ENCODE results near the gene PCBP1. TPM values are rescaled to one million over a fixed set of nuclear protein-coding genes. Genes with fewer than 3 reads are reported as not detected.
"Not testable (repeated sequence)": the region's sequence is repeated elsewhere in the genome, so short reads cannot be mapped to it uniquely, and the experiment has no call there.

PCBP1 gene
- total RNA-seq (2014; rRNA removed; shearing (Covaris generic); ENCODE audit: low replicate concordance), result 127 and 135 TPM in 2 replicates

DNA sequence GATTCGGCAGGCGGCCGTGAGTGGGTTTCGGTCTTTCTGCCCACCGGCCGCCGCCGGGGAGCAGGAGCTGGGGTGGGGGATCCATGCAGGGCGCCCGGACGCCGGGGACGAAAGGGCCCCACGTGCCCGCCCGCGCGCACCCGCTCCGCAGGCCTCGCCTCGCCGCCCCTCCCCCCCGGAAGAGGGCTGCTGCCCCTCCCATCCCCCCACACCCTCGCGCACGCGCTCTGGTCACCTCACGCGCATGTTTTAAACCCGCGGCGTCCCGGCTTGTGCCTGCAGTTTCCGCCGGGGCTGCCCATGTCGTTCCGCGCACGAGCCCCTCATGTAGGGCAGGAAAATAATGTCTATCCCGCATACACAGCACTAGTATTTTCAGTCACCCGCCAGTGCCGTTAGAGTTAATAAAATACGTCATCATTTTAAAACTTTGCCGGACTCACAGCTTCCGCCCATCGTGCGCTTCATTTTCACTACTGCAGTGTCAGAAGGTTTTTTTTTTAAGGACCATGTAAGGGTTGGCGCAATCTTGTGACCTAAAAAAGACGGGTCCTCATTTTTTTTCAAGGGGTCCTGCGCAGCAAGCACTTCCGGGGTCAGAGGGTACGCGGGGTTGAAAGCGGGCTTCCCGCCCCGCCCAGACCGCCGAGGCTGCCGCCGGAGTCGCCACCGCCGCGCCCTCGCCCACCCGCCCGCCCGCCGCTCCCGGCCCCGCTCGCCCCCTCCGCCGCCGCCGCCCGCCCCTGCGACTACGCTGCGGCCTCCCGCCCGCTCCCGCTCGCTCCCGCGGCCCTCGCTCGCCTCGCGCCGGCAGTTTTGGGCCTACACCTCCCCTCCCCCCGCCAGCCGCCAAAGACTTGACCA lies at the start of gene PCBP1:
TSS of gene PCBP1 (plus strand) at position 640 of the 864 bp plus-strand sequence. CDS start 267 bp downstream, outside the sequence.
- in situ Hi-C loops (cut with HindIII; ENCODE audit: low pct_unique_long_range_greater_than_20kb, low sequenced_read_pairs), result no loop called here

DNA sequence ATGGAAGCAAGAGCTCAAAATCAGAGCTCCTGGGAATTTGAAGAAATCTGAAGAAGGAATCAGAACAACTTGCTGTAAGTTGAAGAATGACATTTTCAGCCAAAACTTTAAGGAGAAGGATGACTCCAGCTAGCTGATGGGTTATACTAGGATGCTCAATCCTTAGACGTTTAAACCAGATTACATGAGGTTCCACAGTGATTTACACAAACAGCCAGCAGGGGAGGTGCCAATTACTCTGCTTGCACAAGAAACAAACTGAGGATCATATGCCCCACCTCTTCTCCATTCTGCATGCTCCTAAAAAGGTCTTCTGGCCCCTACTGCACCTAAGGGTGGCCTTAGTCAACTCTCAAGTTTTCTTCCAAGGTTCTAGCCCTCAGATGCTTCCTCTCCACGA lies 47.9 kb upstream of the PCBP1 start:
- DNase-seq (ENCODE audit: low read depth), result no peak
- in situ Hi-C loops (cut with HindIII; ENCODE audit: low pct_unique_long_range_greater_than_20kb, low sequenced_read_pairs), result no loop called here

More for the DNA sequence above, at the start of gene PCBP1:
- peak; percentile 89 for DNase-seq (ENCODE audit: low read depth)

DNA sequence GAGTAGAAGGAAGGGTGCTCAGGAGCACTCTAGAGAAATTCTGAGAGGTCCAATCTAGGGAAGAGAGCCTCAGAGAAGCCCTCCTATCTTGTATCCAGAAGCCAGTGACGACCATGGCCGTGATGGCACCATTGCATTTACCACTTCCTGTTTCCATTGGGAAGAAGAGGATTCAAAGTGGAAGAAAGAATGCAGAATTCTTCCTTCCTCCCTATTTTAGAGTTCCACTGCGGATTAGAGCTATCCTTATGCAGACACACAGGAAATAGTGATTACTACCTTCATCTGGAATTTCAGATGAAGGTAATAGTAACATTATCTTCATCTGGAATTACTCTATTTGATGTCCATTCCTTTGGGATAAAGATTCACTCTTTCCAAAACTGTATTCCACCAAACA lies 45.6 kb upstream of the PCBP1 start:
- no peak for DNase-seq (ENCODE audit: low read depth)

DNA sequence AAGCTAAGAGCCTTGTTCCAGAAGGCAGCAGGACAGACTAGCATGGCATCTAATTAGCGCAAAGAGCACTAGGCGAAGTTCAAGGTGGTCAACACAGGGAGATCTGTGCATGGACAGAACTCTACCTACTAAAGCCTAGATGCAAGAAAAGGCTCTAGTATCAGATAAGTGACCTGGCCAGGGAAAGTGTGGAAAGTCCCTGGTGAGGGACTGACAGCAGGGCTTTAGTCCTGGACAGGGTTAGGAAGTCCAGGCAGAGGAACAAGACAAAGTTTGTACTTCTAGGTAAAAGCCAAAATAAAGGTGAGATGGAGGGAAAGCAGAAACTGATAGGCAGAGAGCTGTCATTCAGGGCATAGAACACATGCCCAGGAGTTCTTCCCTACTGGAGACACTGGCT lies 45.0 kb upstream of the PCBP1 start:
- DNase-seq (ENCODE audit: low read depth), result no peak
- in situ Hi-C loops (cut with HindIII; ENCODE audit: low pct_unique_long_range_greater_than_20kb, low sequenced_read_pairs), result no loop called here

More for the DNA sequence above, 45.6 kb upstream of the PCBP1 start:
- in situ Hi-C loops (cut with HindIII; ENCODE audit: low pct_unique_long_range_greater_than_20kb, low sequenced_read_pairs), result no loop called here

DNA sequence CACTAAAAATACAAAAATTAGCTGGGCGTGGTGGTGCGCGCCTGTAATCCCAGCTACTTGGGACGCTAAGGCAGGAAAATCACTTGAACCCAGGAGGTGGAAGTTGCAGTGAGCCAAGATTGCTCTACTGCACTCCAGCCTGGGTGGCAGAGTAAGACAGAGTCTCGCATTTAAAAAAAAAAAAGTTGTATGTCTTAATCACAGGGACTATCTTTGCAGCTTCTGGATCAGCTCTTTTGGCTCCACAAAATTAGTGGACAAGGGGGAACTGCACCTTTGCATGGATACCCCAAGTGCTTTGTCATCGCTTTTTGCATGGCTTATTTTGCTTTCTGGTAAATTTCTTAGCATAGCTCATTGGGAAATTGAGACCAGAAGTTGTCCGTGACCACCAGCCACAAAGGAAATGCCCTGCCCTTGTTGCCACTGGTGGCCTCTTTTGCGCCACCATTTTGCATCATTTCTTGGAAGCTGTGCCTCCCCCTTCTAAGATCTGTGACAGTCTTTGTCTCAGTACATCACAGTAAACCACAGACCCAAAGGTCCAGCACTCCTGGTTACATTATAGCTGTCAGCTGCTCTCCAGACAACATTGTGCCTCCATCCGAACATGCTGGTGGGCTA lies 43.9 kb upstream of the PCBP1 start:
- in situ Hi-C loops (cut with HindIII; ENCODE audit: low pct_unique_long_range_greater_than_20kb, low sequenced_read_pairs), result no loop called here
- no peak for DNase-seq (ENCODE audit: low read depth)

DNA sequence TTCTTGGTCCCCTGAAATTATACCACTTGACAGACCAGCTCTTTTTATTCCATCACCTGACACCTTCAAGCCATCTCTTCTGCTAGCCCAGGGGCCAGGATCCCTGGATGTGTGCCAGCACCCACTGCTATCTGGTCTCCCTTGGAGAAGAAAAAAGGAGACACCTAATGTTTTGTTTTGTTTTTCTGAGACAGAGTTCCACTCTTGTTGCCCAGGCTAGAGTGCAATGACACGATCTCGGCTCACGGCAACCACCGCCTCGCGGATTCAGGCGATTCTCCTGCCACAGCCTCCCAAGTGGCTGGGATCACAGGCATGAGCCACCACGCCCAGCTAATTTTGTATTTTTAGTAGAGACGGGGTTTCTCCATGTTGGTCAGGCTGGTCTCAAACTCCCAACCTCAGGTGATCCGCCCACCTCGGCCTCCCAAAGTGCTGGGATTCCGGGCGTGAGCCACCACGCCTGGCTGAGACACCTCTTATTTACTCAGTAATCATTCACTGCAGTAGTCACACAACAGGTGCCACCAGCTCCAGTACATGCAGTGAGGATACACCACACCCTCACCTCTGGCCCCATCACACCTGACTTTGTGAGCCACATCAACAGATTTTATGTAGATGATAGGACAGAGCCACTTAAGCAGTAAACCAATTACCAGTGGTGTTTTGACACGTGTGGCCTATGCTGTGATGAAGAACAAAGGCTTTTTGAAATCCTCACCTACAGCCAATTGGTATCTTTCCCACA lies 42.8 kb upstream of the PCBP1 start:
- no peak for DNase-seq (ENCODE audit: low read depth)
- in situ Hi-C loops (cut with HindIII; ENCODE audit: low pct_unique_long_range_greater_than_20kb, low sequenced_read_pairs), result no loop called here

DNA sequence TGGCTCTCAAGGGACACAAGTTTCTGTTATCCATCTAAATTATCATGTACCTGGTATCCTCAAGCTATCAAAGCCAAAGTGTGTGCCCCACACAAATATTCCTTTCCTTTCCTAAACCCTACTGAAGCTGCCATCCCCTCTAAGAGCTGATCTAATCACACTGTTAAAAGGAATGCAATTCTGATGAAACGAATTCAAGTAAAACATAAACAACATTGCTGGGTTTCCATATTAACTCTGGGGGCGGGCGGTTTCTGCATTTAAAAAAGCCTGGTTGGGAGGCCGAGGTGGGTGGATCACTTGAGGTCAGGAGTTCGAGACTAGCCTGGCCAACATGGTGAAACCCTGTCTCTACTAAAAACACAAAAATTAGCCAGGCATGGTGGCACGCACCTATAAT lies 41.9 kb upstream of the PCBP1 start:
- DNase-seq (ENCODE audit: low read depth), result no peak
- in situ Hi-C loops (cut with HindIII; ENCODE audit: low pct_unique_long_range_greater_than_20kb, low sequenced_read_pairs), result no loop called here

DNA sequence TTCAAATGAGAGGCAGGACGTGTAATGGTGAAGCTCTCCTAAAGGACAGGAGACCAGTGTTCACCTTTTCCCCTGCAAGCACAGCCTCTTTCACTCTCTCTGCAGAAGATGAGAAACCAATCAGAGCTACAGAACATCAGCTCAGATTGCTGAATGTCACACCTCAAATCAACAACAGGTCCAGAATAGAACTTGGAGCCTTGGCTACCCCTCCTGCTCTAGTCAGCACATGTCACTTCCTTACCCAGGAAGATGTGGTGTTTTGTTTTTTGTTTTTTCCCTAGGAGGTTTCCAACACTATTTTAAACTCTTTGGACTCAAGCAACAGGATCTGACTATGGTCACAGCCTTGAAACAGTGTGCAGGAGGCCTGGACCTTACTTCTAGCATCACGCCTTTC lies 41.3 kb upstream of the PCBP1 start:
- in situ Hi-C loops (cut with HindIII; ENCODE audit: low pct_unique_long_range_greater_than_20kb, low sequenced_read_pairs), result no loop called here
- DNase-seq (ENCODE audit: low read depth), result no peak

DNA sequence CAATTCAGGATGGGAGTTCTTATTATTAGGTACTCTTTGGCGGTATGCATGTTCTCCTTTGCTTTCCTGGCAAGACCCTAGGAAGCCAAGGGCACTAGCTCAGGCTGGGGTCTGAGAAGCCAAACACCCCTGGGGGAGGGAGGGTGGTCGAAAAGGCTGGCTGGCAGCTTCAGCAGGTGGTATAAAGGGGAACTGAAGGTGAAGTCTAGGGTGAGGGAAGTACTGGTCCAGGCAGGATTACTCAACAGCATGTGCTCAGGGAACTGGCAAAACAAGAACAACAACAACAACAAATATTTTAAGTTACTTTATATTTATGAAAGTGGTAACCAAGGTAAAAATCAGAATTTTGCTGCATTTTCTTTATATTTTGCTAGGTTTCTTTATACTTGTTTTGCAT lies 40.7 kb upstream of the PCBP1 start:
- in situ Hi-C loops (cut with HindIII; ENCODE audit: low pct_unique_long_range_greater_than_20kb, low sequenced_read_pairs), result no loop called here
- no peak for DNase-seq (ENCODE audit: low read depth)

DNA sequence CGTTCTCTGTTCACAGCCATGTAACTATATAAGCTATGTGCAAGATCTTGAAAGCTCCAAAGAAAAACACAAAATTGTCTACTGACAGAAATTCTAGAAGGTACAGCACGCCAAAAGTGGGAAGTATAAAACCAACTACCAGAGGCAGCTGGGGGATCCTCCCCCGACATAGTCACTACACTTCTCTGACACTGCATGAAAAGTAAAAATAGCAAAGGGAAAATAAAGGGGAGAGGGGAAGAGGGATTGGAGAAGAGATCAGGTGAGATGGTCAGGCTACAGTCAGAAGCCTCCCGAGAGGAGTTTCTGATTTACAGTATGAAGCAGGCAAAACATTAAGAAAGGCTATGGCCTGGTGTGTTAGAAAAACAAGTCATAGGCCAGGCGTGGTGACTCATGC lies 39.8 kb upstream of the PCBP1 start:
- DNase-seq (ENCODE audit: low read depth), result no peak
- in situ Hi-C loops (cut with HindIII; ENCODE audit: low pct_unique_long_range_greater_than_20kb, low sequenced_read_pairs), result no loop called here

DNA sequence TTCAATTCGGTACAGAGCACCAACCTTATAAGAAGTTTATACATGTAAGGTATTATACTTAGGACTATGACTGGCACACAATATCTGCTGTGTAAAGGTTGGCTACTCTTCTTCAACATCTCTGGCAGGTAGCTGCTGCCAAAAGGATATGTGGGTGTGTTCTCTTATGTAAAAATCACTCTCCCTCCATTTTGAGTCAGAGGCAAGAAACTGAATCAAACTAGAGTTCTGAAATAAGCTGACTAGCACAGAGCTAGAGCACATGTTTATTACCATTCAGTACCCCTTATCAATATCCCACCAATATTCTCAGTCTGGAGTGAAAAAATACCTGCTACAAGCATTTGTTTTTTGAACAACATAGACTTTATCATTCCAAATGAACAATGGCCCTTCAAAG lies 38.0 kb upstream of the PCBP1 start:
- no peak for DNase-seq (ENCODE audit: low read depth)
- in situ Hi-C loops (cut with HindIII; ENCODE audit: low pct_unique_long_range_greater_than_20kb, low sequenced_read_pairs), result no loop called here

DNA sequence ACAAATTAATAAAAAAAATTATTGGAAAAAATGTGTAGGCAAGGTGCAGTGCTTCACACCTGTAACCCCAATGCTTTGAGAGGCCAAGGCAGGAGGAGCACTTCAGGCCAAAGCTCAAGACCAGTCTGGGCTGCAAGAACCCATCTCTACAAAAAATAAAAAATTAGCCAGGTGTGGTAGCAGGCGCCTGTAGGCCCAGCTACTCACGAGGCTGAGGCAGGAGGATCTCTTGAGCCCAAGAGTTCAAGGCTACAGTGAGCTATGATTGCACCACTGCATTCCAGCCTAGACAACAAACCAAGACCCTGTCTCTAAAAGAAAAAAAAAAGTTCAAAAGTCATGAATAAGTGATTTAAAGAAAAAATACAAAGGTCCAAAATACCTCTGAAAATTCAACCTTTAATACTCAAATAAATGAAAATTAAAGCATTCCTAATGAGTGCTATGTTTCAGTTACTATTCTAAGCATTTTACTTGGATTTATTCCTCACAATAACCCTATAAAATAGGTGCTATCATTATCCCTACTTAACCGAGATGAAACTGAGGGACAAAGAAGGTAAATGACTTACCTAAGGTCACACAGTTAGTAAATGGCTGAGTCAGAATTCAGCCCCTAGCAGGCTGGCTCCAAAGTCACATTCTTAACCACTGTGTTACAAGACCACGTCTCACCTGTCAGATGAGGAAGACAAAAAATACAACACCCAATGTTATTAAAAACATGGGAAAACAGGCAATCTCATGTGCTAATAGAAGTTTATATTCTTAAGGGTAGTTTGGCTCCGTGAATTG lies 36.4 kb upstream of the PCBP1 start:
- in situ Hi-C loops (cut with HindIII; ENCODE audit: low pct_unique_long_range_greater_than_20kb, low sequenced_read_pairs), result no loop called here
- DNase-seq (ENCODE audit: low read depth), result no peak

DNA sequence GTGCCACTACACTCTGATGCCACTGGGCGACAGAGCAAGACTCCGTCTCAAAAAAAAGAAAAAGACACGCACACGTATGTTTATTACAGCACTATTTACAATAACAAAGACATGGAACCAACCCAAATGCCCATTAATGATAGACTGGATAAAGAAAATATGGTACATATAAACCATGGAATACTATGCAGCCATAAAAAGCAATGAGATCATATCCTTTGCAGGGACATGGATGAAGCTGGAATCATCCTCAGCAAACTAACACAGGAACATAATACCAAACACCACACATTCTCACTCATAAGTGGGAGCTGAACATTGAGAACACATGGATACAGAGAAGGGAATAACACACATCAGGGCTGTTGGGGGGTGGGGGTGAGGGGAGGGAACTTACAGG lies 32.0 kb upstream of the PCBP1 start:
- in situ Hi-C loops (cut with HindIII; ENCODE audit: low pct_unique_long_range_greater_than_20kb, low sequenced_read_pairs), result not testable (repeated sequence)

DNA sequence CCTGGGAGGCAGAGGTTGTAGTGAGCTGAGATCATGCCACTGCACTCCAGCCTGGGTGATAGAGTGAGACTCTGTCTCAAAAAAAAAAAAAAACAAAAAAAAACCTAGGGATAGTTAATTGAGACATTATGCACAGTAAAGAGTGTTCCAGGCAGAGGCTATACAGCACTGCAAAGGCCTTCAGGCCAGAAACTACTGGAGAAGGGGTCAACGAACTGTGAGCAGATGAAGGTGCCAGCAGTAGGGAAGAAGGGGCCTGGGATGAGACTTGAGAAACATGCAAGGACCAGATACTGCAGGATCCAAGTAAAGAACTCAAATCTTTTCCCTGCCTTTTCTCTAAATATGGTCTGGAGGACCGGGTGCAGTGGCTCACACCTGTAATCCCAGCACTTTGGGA lies 26.0 kb upstream of the PCBP1 start:
- DNase-seq (ENCODE audit: low read depth), result no peak
- in situ Hi-C loops (cut with HindIII; ENCODE audit: low pct_unique_long_range_greater_than_20kb, low sequenced_read_pairs), result no loop called here

More for the DNA sequence above, 32.0 kb upstream of the PCBP1 start:
- DNase-seq (ENCODE audit: low read depth), result not testable (repeated sequence)

DNA sequence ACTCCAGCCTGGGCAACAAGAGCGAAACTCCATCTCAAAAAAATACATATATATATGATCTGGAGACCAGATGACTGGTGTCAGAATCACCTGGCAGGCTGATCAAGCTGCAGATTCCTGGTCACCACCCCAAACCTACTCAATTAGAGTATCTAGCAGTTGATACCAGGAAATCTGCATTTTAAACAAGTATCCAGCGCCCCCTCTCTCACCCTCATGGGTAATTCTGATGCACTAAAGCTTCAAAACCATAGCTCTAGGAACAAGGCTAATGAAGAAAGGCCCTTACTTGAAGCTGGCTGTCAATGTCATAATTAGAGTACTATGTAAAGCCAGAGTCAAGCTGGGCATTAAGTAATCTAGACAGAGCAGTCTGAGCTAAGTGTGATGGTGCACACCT lies 25.0 kb upstream of the PCBP1 start:
- DNase-seq (ENCODE audit: low read depth), result no peak
- in situ Hi-C loops (cut with HindIII; ENCODE audit: low pct_unique_long_range_greater_than_20kb, low sequenced_read_pairs), result no loop called here

DNA sequence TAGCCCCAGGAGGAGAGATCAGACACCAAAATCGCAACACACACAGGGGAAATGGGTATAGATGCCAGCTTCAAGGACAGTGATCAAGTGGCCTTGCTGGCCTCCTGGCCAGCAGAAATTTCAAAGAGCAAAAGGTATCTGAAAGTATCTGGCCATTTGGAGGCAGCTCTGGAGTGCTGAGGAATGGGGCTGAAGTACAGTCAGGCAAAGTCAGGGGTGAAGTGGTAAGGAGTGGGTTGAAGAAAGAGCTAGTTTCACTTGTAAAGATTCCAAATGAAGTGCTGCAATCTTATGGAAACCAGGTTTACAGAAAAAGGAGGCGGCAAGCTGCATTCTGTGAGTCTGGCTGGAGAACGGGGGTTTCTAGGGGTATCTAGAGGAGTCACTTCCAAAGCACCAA lies 19.2 kb upstream of the PCBP1 start:
- DNase-seq (ENCODE audit: low read depth), result no peak
- in situ Hi-C loops (cut with HindIII; ENCODE audit: low pct_unique_long_range_greater_than_20kb, low sequenced_read_pairs), result no loop called here

DNA sequence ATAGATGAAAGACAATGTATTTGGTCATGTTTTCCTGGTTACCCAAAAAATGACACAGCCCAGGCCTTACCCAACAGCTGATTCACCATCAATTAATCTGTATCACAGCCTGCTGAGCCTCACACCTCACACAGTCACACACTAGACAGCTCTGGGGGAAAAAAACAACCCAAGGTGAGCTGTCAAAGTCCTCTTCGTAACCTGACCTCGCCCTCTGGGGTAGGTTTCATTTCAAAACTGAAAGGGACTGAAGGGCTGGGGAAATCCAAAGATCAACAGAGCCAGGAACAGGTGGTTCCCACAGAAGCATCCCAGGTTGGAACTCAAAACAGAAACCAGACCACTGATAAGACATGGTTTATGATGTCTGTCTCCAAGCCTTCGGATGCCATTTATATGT lies 18.2 kb upstream of the PCBP1 start:
- no peak for DNase-seq (ENCODE audit: low read depth)
- in situ Hi-C loops (cut with HindIII; ENCODE audit: low pct_unique_long_range_greater_than_20kb, low sequenced_read_pairs), result no loop called here

DNA sequence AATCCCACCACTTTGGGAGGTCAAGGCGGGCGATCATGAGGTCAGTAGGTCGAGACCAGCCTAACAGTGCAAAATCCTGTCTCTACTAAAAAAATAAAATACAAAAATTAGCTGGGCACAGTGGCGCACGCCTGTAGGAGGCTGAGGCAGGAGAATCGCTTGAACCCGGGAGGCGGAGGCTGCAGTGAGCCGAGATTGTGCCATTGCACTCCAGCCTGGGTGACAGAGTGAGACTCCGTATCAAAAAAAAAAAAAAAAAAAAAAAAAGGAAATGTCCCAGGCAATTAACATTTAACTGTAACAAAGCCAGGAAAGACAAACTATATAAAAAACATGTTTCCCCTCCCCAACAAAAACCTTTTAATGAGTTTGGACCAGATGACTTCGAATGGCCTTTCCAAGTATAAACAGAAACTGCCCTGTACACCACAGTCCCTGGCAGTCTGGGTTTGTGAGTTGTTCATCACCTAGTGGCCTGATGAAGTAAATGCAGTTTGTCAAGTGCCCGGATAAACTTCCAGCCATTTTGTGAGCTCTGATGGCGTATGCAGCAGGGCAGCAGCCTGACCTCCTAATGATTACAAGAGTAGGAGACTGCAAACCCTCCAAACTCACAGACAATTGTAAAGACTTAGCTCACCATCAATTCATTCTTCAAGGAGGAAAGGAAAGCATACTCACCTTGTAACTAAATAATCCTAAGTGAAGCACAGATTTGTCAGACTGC lies 16.6 kb upstream of the PCBP1 start:
- in situ Hi-C loops (cut with HindIII; ENCODE audit: low pct_unique_long_range_greater_than_20kb, low sequenced_read_pairs), result no loop called here
- peak; percentile 76 for DNase-seq (ENCODE audit: low read depth)

Data from Caki2 (cell line).